Right lobe of liver (tissue), 4 donors: ENCODE measurements around the gene NT5E.

Experiments
- CTCF ChIP-seq, 4 donors: fragments of 200-600 bp in 3 of 4; fragments of 450-650 bp in 1 of 4; IDR thresholded peaks; one replicate each; pipeline versions ENCODE4 v1.5.1 to v1.8.0; 2016 to 2022; ENCODE audit warnings: antibody characterized with exemption in 4 of 4, mild to moderate bottlenecking in 2 of 4
- POLR2A ChIP-seq: fragments of 450-650 bp; IDR thresholded peaks from one replicate; pipeline ENCODE4 v1.6.1; 2017; ENCODE audit warnings: antibody characterized with exemption, mild to moderate bottlenecking
- donor health status: DM: no; HTN: no; CAD: no.
- donor health status: DM: no; HTN: no; CAD: no.
- donor health status: DM: no; HTN: yes; CAD: no.

GRCh38 chr6:85470023-85470410 is 20.1 kb downstream of the NT5E start:
- TF ChIP-seq CTCF (IDR thresholded peaks at IDR 0.05), result no peak
- TF ChIP-seq POLR2A, result no peak
